Lung (tissue), 12 donors: Measurements from ENCODE around the gene TENT4A. TPM values are rescaled to one million over a fixed set of nuclear protein-coding genes. Genes with fewer than 3 reads are reported as not detected.

Source experiments
- ATAC-seq: fragments of 200-7000 bp; cut with Tn5 transposase; one replicate; pipeline ENCODE4 v1.9.1; 2020; ENCODE audit warnings: moderate number of reproducible peaks; ENCODE audit not compliant: insufficient read depth, low FRiP score
- DNase-seq, 3 donors: peaks; one replicate each; pipeline ENCODE4 v3.0.0-alpha.2; 2013 to 2017
- H3K27ac ChIP-seq, 2 donors: one replicate each; pipeline ENCODE4 v1.5.1; 2013; ENCODE audit warnings: mild to moderate bottlenecking in 2 of 2, moderate library complexity in 2 of 2, control low read depth in 1 of 2, inconsistent platforms in 1 of 2, low read depth in 1 of 2, low read length in 1 of 2
- H3K27me3 ChIP-seq, 3 donors: one replicate each; pipeline ENCODE4 v1.5.1; 2013; ENCODE audit warnings: low read length in 2 of 3; ENCODE audit not compliant: control insufficient read depth in 3 of 3, insufficient read depth in 3 of 3
- H3K36me3 ChIP-seq, 4 donors: one replicate each; pipeline ENCODE4 v1.5.1; 2013; ENCODE audit warnings: low read length in 4 of 4, mild to moderate bottlenecking in 1 of 4, moderate library complexity in 1 of 4; ENCODE audit not compliant: control insufficient read depth in 4 of 4, insufficient read depth in 4 of 4
- H3K4me1 ChIP-seq, 5 donors: one replicate each; pipeline ENCODE4 v1.5.1; 2013; ENCODE audit warnings: low read length in 5 of 5, mild to moderate bottlenecking in 2 of 5, moderate library complexity in 1 of 5; ENCODE audit not compliant: control insufficient read depth in 5 of 5, insufficient read depth in 5 of 5
- H3K4me3 ChIP-seq: one replicate; pipeline ENCODE4 v1.5.1; 2013; ENCODE audit warnings: mild to moderate bottlenecking, control low read depth, moderate library complexity
- H3K9ac ChIP-seq, 2 donors: one replicate each; pipeline ENCODE4 v1.5.1; 2013; ENCODE audit warnings: low read length in 2 of 2, control low read depth in 1 of 2; ENCODE audit not compliant: insufficient read depth in 1 of 2
- H3K9me3 ChIP-seq, 4 donors: one replicate each; pipeline ENCODE4 v1.5.1; 2013; ENCODE audit warnings: low read length in 3 of 4, mild to moderate bottlenecking in 1 of 4, moderate library complexity in 1 of 4; ENCODE audit not compliant: control insufficient read depth in 4 of 4, insufficient read depth in 3 of 4
- WGBS, 2 donors: extraction: QIAGEN DNeasy Blood & Tissue Kit; methylation state at CpG; one replicate each; pipeline ENCODE4 v1.1.7; 2013; 5-methylcytosine and 5-hydroxymethylcytosine counted together
- polyA plus RNA-seq, 2 donors: library from polyadenylated mRNA; stranded (reverse); fragments of 200-250 nt; gene quantifications; one replicate each; pipeline ENCODE4 v1.2.1, GENCODE V29; 2013
- total RNA-seq, 2 donors: library from RNA; depleted of rRNA in 1 of 2; stranded (reverse); fragments of >200 nt in 1 of 2; gene quantifications; one replicate each; pipeline ENCODE4 v1.2.1, GENCODE V29; 2014 to 2021
- TF ChIP-seq, protein P1 (sequence below): IDR thresholded peaks from 2 replicates; pipeline ENCODE4 v1.5.1; 2012; ENCODE audit warnings: mild to moderate bottlenecking; ENCODE audit errors: control extremely low read depth, extremely low read depth
- donor health status: control.
- donor health status: control.
- donor health status: Bipolar disorder and iron deficiency.
- donor health status: healthy.
- donor health status: DM: yes; HTN: yes; CAD: no.

Gene TENT4A
- total and polyA plus RNA-seq, 4 donors = 9.4 to 46.9 (median 17.3) TPM

DNA sequence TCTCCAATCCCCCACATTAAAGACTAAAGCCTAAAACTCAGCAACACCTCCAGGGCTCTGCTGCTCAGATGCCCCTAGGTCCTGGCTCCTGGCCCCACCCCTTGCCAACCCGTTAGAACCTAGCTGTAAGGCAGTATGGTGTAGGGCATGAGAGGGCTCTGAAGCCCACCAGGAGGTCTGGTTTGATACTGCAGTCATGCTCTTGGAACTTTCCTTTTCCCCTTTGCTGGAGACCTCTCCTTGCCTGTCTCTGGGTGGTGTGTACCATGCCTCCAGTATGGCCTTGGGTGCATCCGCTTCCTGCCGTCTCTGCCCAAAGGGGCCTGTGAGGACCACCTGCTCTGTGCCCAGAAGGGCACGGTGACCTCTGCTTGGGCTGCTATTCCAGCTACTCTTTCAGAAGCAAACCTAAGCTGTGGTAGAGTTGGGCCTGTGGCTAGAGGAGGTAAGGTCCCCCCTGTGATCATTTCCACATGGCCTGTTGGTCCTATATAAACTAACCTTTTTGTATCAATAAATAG is 3.5 kb downstream of the TENT4A start:
- DNase-seq = no peak
- Histone ChIP-seq H3K4me1 (peaks cover 11 to 41% (median 23%) of the 10 kb centered on the region in 5 donors), H3K27me3 (no peaks in the 10 kb centered on the region), H3K9me3 (no peaks in the 10 kb centered on the region), H3K9ac (no peak overlapping the region), H3K36me3 (peaks cover 0 to 9% (median 4%) of the 10 kb centered on the region in 4 donors), H3K27ac (peak overlapping the region in 1 of 2 donors; percentile 17), H3K4me3 (no peak overlapping the region)
- TF ChIP-seq, protein P1, sequence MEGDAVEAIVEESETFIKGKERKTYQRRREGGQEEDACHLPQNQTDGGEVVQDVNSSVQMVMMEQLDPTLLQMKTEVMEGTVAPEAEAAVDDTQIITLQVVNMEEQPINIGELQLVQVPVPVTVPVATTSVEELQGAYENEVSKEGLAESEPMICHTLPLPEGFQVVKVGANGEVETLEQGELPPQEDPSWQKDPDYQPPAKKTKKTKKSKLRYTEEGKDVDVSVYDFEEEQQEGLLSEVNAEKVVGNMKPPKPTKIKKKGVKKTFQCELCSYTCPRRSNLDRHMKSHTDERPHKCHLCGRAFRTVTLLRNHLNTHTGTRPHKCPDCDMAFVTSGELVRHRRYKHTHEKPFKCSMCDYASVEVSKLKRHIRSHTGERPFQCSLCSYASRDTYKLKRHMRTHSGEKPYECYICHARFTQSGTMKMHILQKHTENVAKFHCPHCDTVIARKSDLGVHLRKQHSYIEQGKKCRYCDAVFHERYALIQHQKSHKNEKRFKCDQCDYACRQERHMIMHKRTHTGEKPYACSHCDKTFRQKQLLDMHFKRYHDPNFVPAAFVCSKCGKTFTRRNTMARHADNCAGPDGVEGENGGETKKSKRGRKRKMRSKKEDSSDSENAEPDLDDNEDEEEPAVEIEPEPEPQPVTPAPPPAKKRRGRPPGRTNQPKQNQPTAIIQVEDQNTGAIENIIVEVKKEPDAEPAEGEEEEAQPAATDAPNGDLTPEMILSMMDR = no peak
- no peak for ATAC-seq
- 89 to 92% methylated on average over 4 of the region's 4 CpGs for WGBS, 2 donors

DNA sequence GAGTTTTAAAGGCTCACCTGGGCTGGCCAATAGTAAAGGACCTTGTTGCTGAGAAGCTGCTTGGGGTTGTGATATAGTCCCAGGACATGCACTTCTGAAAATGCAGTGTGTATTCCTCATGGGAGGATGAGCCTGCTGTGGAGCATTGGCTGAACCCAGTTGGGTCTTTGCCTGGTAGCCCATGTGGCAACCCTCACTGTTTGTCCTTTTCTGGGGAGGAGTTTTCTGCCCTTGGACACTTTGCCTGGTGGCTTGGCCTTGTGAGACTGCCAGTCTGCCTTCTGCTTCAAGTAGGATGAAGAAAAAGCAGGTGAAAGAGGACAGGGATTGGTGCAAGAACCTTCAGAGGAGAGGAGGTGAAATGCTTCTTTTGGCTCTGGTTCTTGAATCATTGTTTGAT is 4.0 kb downstream of the TENT4A start:
- Histone ChIP-seq H3K4me1 (peaks cover 15 to 42% (median 20%) of the 10 kb centered on the region in 5 donors), H3K9me3 (no peaks in the 10 kb centered on the region), H3K27ac (no peak overlapping the region), H3K27me3 (no peaks in the 10 kb centered on the region), H3K9ac (no peak overlapping the region), H3K36me3 (peaks cover 0 to 9% (median 4%) of the 10 kb centered on the region in 4 donors), H3K4me3 (no peak overlapping the region)
- TF ChIP-seq, protein P1 = no peak
- DNase-seq (no peak), ATAC-seq (no peak)

DNA sequence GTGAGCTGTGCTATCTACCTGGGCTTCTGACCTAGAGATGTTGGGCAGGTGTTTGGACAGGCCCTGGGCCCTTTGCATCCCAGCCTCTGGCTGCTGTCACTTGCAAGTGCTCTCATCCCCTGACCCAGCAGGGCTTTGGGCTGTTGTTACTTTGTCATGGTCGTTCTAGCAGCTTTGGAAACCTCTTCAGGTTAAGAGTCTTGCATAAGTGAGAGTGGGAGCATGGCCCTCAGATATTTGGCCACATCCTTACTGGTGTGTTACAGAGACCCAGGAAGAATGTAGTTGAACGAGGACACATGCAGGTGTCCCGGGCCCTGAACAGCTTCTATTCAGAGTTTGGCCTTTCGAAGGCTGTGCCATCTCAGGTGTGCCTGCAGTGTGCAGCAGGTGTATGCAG is 4.5 kb downstream of the TENT4A start:
- H3K27ac ChIP-seq = no peak overlapping the region
- whole genome bisulfite sequencing, 2 donors = 49 to 64% methylated on average over 4 of the region's 4 CpGs
- TF ChIP-seq, protein P1 = no peak
- no peak overlapping the region for H3K9ac ChIP-seq
- no peaks in the 10 kb centered on the region for H3K9me3 ChIP-seq
- H3K27me3 ChIP-seq = no peaks in the 10 kb centered on the region
- H3K4me1 ChIP-seq = peaks cover 15 to 46% (median 20%) of the 10 kb centered on the region in 5 donors
- no peak overlapping the region for H3K4me3 ChIP-seq
- peaks cover 0 to 9% (median 4%) of the 10 kb centered on the region in 4 donors for H3K36me3 ChIP-seq
- DNase-seq (no peak), ATAC-seq (no peak)

DNA sequence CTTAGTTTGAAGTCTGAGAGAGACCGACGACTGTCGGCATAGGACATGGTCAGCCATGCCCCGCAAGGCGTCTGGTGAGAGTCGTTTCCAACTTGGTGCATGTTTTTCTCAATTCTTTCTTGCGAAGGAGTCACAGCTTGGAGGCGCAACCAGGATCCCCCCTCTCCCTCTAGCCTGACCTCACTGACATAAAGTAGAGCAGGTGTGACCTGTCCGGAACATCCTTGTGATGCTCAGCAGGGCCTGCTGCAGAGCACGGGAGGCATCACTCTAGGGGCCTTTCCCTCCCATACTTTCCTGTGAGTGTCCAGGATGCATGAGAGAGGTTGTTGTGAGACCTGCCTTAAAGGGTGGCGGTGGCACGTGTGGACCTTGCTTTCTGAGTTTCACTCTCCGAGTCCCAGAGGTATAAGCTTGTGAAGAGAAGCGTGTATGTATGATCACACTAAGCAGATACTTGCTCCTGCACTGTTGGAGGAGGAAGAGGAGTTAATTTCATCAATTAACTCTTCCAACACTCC is 5.0 kb downstream of the TENT4A start:
- Histone ChIP-seq H3K4me3 (no peak overlapping the region), H3K4me1 (peaks cover 17 to 51% (median 21%) of the 10 kb centered on the region in 5 donors), H3K27me3 (no peaks in the 10 kb centered on the region), H3K36me3 (peaks cover 0 to 9% (median 4%) of the 10 kb centered on the region in 4 donors), H3K9me3 (no peaks in the 10 kb centered on the region), H3K9ac (no peak overlapping the region), H3K27ac (no peak overlapping the region)
- DNase-seq (no peak), ATAC-seq (no peak)
- TF ChIP-seq, protein P1 = no peak
- WGBS, 2 donors = 87 to 92% methylated on average over 14 of the region's 14 CpGs
